ENCODE data around the gene LDB1.

The LDB1 gene

GRCh38 chr10:102134416-102134815, 14.2 kb upstream of the LDB1 start:
- no peak for DNase-seq (ENCODE audit: low read depth)

- DNase-seq (ENCODE audit: low read depth): no peak
Measured at GRCh38 chr10:102133373-102134195, 13.4 kb upstream of the LDB1 start.

- peak; percentile 97 for DNase-seq (ENCODE audit: low read depth)
Measured at GRCh38 chr10:102132563-102133372, 12.6 kb upstream of the LDB1 start, which contains the start of gene PPRC1. Gene PPRC1, plus strand, starts transcription at chr10:102133040. Its CDS starts 29 bp downstream, at chr10:102133069.

- no peak for DNase-seq (ENCODE audit: low read depth)
Measured at GRCh38 chr10:102132193-102132562, 12.0 kb upstream of the LDB1 start.

- DNase-seq (ENCODE audit: low read depth): no peak
Measured at GRCh38 chr10:102131286-102132170, 11.4 kb upstream of the LDB1 start.

- no peak for DNase-seq (ENCODE audit: low read depth)
Measured at GRCh38 chr10:102123223-102123622, 3.1 kb upstream of the LDB1 start.

GRCh38 chr10:102122450-102122849, 2.3 kb upstream of the LDB1 start:
- no peak for DNase-seq (ENCODE audit: low read depth)

GRCh38 chr10:102121739-102122372, 1.7 kb upstream of the LDB1 start:
- DNase-seq (ENCODE audit: low read depth): no peak

GRCh38 chr10:102120991-102121738, 997 bp upstream of the LDB1 start:
- DNase-seq (ENCODE audit: low read depth): no peak

- DNase-seq (ENCODE audit: low read depth): no peak
Measured at GRCh38 chr10:102119417-102120141, 589 bp downstream of the LDB1 start.

GRCh38 chr10:102118867-102119266, 1.3 kb downstream of the LDB1 start:
- no peak for DNase-seq (ENCODE audit: low read depth)

- DNase-seq (ENCODE audit: low read depth): peak; percentile 61
Measured at GRCh38 chr10:102117391-102118159, 2.6 kb downstream of the LDB1 start.

- no peak for DNase-seq (ENCODE audit: low read depth)
Measured at GRCh38 chr10:102116656-102117055, 3.5 kb downstream of the LDB1 start.

- no peak for DNase-seq (ENCODE audit: low read depth)
Measured at GRCh38 chr10:102115775-102116174, 4.4 kb downstream of the LDB1 start.

- DNase-seq (ENCODE audit: low read depth): peak; percentile 77
Measured at GRCh38 chr10:102114861-102115618, 5.1 kb downstream of the LDB1 start.

GRCh38 chr10:102113956-102114857, 6.0 kb downstream of the LDB1 start:
- DNase-seq (ENCODE audit: low read depth): no peak

GRCh38 chr10:102113261-102113955, 6.8 kb downstream of the LDB1 start:
- no peak for DNase-seq (ENCODE audit: low read depth)

All from T-helper 22 cell (primary cell).